Brain microvascular endothelial cell (primary cell): ENCODE data around the gene ADGRG3.

Experiments
- DNase-seq: peaks from one replicate; pipeline ENCODE4 v3.0.0-alpha.2; 2020
- H3K27ac ChIP-seq: fragments of 250-450 bp; sonication (Bioruptor Pico); 2 replicates; pipeline ENCODE4 v1.5.1; 2020; ENCODE audit warnings: mild to moderate bottlenecking, moderate library complexity
- H3K27me3 ChIP-seq: fragments of 250-450 bp; sonication (Bioruptor Pico); replicated peaks from 2 replicates; pipeline ENCODE4 v1.5.1; 2020; ENCODE audit warnings: mild to moderate bottlenecking
- H3K36me3 ChIP-seq: fragments of 250-450 bp; sonication (Bioruptor Pico); replicated peaks from 2 replicates; pipeline ENCODE4 v1.5.1; 2020; ENCODE audit warnings: mild to moderate bottlenecking
- H3K4me3 ChIP-seq: 2 replicates; pipeline ENCODE4 v1.5.1; 2011; ENCODE audit warnings: low read depth, mild to moderate bottlenecking, control low read depth, low read length, moderate library complexity
- in situ Hi-C: cut with HindIII; loops from 2 replicates; pipeline ENCODE4 v1.10.0; 2017; ENCODE audit warnings: low sequenced_read_pairs, low pct_ligation_motif_present
- TF ChIP-seq, protein P1 (sequence below): IDR thresholded peaks from 2 replicates; pipeline ENCODE4 v1.5.1; 2011; ENCODE audit warnings: low read depth, mild to moderate bottlenecking, moderate library complexity, low read length, control low read depth, inconsistent platforms; ENCODE audit errors: missing control alignments

Gene ADGRG3

DNA sequence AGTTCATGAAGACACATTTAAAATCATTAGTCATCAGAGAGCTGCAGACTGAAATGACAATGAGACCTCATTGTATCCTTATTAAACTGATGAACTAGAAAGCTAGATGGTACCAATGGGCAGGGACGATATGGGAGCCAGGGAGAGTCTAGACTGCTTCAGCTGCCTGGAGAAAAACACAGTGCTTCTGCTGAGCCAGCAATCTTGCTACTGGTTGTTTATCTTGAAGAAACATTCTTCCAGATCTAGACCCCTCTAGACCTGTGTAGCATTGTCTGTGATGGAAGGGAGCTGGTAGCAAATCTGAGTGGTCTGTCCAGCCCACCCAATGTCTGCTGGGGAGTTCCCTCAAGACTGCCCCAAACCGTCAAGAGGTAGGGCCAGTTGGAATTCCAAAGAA lies 24.5 kb downstream of the ADGRG3 start:
- TF ChIP-seq, protein P1, sequence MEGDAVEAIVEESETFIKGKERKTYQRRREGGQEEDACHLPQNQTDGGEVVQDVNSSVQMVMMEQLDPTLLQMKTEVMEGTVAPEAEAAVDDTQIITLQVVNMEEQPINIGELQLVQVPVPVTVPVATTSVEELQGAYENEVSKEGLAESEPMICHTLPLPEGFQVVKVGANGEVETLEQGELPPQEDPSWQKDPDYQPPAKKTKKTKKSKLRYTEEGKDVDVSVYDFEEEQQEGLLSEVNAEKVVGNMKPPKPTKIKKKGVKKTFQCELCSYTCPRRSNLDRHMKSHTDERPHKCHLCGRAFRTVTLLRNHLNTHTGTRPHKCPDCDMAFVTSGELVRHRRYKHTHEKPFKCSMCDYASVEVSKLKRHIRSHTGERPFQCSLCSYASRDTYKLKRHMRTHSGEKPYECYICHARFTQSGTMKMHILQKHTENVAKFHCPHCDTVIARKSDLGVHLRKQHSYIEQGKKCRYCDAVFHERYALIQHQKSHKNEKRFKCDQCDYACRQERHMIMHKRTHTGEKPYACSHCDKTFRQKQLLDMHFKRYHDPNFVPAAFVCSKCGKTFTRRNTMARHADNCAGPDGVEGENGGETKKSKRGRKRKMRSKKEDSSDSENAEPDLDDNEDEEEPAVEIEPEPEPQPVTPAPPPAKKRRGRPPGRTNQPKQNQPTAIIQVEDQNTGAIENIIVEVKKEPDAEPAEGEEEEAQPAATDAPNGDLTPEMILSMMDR: no peak

DNA sequence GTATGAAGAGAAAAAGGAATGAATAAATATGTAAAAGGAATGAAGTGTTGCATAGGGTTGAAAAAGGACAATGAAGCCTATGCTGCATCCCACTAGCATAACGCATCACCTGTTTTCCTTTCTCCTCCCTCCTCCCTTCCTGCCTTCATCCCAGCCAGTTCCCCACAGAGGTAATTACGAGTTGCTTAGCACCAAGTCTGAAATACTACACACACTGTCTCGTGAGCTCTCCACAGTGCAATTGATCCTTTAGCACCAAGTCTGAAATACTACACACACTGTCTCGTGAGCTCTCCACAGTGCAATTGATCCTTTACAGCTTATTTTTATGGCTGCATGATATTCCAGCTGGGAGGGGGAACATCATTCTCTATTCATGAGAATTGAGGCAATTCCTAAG lies 25.4 kb downstream of the ADGRG3 start:
- Histone ChIP-seq H3K4me3 (no peak overlapping the region), H3K36me3 (no peaks in the 10 kb centered on the region), H3K27ac (no peak overlapping the region), H3K27me3 (no peaks in the 10 kb centered on the region)
- TF ChIP-seq, protein P1: no peak
- DNase-seq: no peak
- in situ Hi-C loops: no loop called here

More for the DNA sequence above, 24.5 kb downstream of the ADGRG3 start:
- no peak for DNase-seq
- H3K27ac ChIP-seq: no peak overlapping the region
- H3K36me3 ChIP-seq: no peaks in the 10 kb centered on the region
- H3K4me3 ChIP-seq: no peak overlapping the region
- H3K27me3 ChIP-seq: no peaks in the 10 kb centered on the region
- in situ Hi-C loops: no loop called here

DNA sequence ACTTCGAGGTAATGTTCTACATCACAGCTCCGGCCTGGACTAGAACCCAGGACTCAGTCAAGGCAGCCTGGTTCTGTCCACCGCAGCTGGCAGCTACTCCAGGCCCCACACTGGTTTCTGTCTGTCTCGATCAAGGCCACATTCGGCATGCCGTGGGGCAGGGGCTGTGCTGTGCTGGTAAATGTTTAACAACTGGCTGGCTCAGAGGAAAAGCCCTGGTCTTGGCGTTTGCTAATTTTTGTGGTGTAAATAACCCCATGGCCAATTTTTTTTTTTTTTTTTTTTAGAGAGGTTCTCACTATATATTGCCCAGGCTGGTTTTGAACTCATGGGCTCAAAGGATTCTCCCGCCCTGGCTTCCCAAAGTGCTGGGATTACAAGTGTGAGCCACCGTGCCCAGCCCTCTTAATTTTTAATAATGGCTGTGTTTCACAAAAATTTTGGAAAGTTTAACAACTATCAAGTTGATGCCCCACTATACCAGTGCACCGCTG lies 26.2 kb downstream of the ADGRG3 start:
- TF ChIP-seq, protein P1: no peak
- Histone ChIP-seq H3K27me3 (no peaks in the 10 kb centered on the region), H3K36me3 (no peaks in the 10 kb centered on the region), H3K4me3 (no peak overlapping the region), H3K27ac (no peak overlapping the region)
- DNase-seq: no peak
- in situ Hi-C loops: no loop called here

DNA sequence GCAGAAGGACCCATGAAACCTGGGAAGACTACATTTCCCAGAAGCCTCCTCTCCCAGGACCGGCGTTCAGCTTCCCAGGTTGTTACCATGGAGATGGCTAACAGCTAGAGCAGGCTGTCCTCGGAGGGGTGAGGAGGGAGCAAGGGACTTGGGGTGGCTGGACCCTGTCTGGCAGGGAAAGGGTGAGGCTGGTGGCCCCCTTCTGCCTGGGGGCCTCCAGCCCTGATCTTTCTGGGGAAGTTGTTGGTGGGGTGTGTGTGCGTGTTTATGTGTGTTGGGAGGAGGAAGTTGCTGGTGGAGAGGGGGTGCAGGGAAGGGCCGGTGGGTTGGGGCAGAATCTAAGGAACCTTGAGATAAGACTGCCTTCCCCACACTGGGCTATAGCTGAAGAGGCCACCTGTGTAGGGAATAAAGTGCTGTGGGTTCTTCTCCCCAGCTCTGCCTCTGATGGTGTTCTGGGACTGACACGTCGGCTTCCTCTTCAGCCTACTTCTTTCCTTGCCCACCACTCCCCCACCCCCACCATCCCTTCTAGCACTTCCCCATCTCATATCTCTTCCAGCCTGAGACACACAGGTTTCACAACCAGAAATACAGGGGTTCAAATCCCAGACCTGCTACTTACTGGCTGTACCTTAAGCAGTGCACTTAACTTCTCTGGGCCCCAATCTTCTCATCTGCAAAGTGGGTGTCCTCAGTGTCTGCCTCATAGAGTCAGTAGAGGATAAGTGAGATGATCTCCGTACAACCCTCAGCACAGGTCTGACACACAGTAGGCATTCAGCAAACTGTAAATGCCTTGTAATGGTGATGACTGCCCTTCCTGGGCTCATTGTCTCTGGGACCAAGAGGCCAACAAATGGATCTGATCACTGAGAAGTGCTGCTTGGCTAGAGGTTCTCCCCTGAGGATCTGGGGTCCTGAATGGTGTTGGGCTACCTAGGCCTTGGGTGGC lies 26.9 kb downstream of the ADGRG3 start, which contains the start of gene DRC7:
TSS of gene DRC7 (plus strand) at position 82 of the 955 bp plus-strand sequence. CDS start 3,144 bp downstream, outside the sequence.
- H3K36me3 ChIP-seq: no peaks in the 10 kb centered on the region
- H3K27ac ChIP-seq: no peak within 1 kb of the TSS
- H3K4me3 ChIP-seq: peak within 1 kb of the TSS; percentile 39
- peak; percentile 34 for DNase-seq
- in situ Hi-C loops: no loop called here
- TF ChIP-seq, protein P1: no peak
- H3K27me3 ChIP-seq: no peaks in the 10 kb centered on the region

DNA sequence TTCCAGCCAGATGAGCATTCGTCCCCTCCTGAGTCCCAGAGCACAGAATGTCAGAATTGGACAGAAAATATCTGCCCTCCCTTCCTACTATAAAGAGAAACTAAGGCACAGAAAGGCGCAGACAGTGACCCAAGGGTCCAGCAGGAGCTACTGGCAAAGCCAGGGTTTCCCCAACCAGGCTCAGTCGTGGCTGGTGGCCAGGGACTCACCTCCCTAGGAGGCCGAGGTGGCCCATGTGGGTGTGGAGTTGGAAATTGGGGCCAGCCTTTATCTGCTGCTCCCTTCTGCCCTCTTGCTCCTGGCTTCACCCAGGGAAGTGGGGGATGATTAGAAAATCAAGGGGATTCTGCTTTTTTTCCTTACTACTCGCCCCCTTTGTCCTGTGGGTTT lies 27.6 kb downstream of the ADGRG3 start:
- DNase-seq: no peak
- Histone ChIP-seq H3K27ac (no peak overlapping the region), H3K4me3 (no peak overlapping the region), H3K36me3 (no peaks in the 10 kb centered on the region), H3K27me3 (no peaks in the 10 kb centered on the region)
- in situ Hi-C loops: no loop called here
- TF ChIP-seq, protein P1: no peak
